HepG2 (cell line): ENCODE measurements around the gene SRSF2. TPM values are rescaled to one million over a fixed set of nuclear protein-coding genes. Genes with fewer than 3 reads are reported as not detected.
A peak's percentile ranks its signal among the peaks of the same experiment; 100 is the strongest.

Source experiments
- ETV6 ChIP-seq: sonication (generic); formaldehyde crosslinking; conservative IDR thresholded peaks from 2 replicates; pipeline ENCODE4 v1.4.0; 2020; ENCODE audit warnings: missing genetic modification reagents
- FOXO1 ChIP-seq: sonication (generic); formaldehyde crosslinking; IDR thresholded peaks from 2 replicates; pipeline ENCODE4 v1.4.0; 2020; ENCODE audit warnings: missing genetic modification reagents
- HDAC6 ChIP-seq: fragments of 200-600 bp; sonication (generic); IDR thresholded peaks from 2 replicates; pipeline ENCODE4 v1.7.0; 2017; ENCODE audit warnings: mild to moderate bottlenecking, antibody characterized with exemption, low read length, low read depth
- JUN ChIP-seq: sonication (generic); formaldehyde crosslinking; IDR thresholded peaks from 2 replicates; pipeline ENCODE4 v1.4.0; 2020; ENCODE audit warnings: mild to moderate bottlenecking, missing genetic modification reagents
- JUND ChIP-seq: sonication (generic); formaldehyde crosslinking; IDR thresholded peaks from 2 replicates; pipeline ENCODE4 v1.8.0; 2022; ENCODE audit warnings: mild to moderate bottlenecking, missing genetic modification reagents
- NR3C1 ChIP-seq: sonication (generic); formaldehyde crosslinking; IDR thresholded peaks from 2 replicates; pipeline ENCODE4 v1.4.0; 2020; ENCODE audit warnings: missing genetic modification reagents
- RFXANK ChIP-seq: IDR thresholded peaks from 2 replicates; pipeline ENCODE4 v1.6.1; 2016
- TAF15 ChIP-seq: fragments of 200-400 bp; formaldehyde crosslinking; IDR thresholded peaks from one replicate; pipeline ENCODE4 v1.6.1; 2018; ENCODE audit warnings: mild to moderate bottlenecking, low read depth, low read length; ENCODE audit not compliant: poor library complexity, severe bottlenecking
- TEAD2 ChIP-seq: sonication (generic); formaldehyde crosslinking; IDR thresholded peaks from 2 replicates; pipeline ENCODE4 v1.9.0; 2021; ENCODE audit warnings: missing genetic modification reagents
- ZIK1 ChIP-seq: sonication (generic); formaldehyde crosslinking; IDR thresholded peaks from 2 replicates; pipeline ENCODE4 v1.5.0; 2020; ENCODE audit warnings: mild to moderate bottlenecking, low read depth, missing genetic modification reagents, borderline replicate concordance
- ZNF674 ChIP-seq: sonication (generic); formaldehyde crosslinking; IDR thresholded peaks from 2 replicates; pipeline ENCODE4 v1.5.0; 2020; ENCODE audit warnings: low read depth, mild to moderate bottlenecking, missing genetic modification reagents
- polyA plus RNA-seq, 8 experiments: library from polyadenylated mRNA; depleted of rRNA in 3 of 8; stranded (reverse) in 7 of 8; unstranded in 1 of 8; fragments of >200 nt; fragmentation: Illumina TruSeq in 4 of 8; extraction: Trizol in 4 of 8; gene quantifications; 2 replicates each; pipeline versions ENCODE4 v1.2.1 to v1.2.3, GENCODE V29; 2011 to 2016; ENCODE audit warnings: low read depth in 4 of 8, missing spikeins in 1 of 8, mixed read lengths in 1 of 8; ENCODE audit not compliant: insufficient read depth in 1 of 8
- total RNA-seq, 5 experiments: library from RNA; depleted of rRNA; stranded (reverse); fragments of >200 nt; fragmentation: Illumina TruSeq; extraction: Trizol; gene quantifications; 2 replicates each; pipeline ENCODE4 v1.2.3, GENCODE V29; 2016; ENCODE audit warnings: low read depth in 1 of 5
- TF ChIP-seq, protein P1 (sequence below): sonication (generic); formaldehyde crosslinking; IDR thresholded peaks from 2 replicates; pipeline ENCODE4 v1.9.0; 2021; ENCODE audit warnings: mild to moderate bottlenecking, missing genetic modification reagents
- TF ChIP-seq, protein P2 (sequence below): sonication (generic); formaldehyde crosslinking; IDR thresholded peaks from 2 replicates; pipeline ENCODE4 v1.4.0; 2020; ENCODE audit warnings: missing genetic modification reagents
- TF ChIP-seq, protein P3 (sequence below): sonication (generic); formaldehyde crosslinking; IDR thresholded peaks from 2 replicates; pipeline ENCODE4 v1.5.1; 2020; ENCODE audit warnings: missing genetic modification reagents, mild to moderate bottlenecking, borderline replicate concordance
- TF ChIP-seq, protein P4 (sequence below): sonication (generic); formaldehyde crosslinking; IDR thresholded peaks from 2 replicates; pipeline ENCODE4 v1.9.0; 2021; ENCODE audit warnings: missing genetic modification reagents, borderline replicate concordance
- TF ChIP-seq, protein P5 (sequence below): IDR thresholded peaks from 2 replicates; pipeline ENCODE4 v1.6.1; 2016

The SRSF2 gene
- total and polyA plus RNA-seq, 2 of the 13 experiments (the other 11 are each of a cell fraction or from before 2014, with no cell fraction given) = 306 to 319 TPM

DNA sequence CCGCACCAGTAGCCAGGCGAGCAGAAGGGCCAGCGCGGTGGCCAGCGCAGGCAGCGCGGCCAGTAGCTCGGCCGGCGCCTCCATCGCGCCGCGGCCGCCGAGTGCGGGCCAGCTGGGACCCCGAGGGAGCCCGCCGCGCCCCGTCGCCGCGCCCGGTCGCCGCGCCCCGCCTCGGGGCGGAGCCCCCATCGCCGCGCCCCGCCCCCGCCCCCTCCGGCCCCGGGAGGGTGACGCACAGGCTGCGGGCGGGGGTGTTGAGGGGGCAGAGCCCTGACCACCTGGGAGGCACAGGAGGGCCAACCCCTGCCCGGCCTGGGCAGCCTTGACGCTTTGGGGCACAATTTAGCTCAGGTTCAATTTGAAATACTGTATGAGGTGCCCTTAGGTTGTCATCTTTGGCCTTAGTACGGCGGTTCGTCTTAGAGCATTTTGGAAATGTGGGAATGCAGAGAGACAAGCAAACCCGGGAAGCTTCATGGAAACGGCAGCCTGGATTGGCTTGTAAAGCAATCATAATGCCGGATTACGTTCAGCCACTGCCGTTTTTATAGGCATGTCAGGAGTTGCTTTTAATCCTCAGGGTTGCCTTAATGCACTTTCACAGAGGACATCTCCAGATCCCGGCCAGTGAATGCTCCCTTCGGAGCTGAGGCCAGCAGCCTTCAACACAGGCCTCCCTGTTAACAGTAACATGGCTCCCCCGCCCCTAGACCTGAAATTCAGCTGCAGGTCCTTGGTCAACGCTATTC lies 26.1 kb downstream of the SRSF2 start, which contains the start of gene MXRA7 (continued):
- TF ChIP-seq, protein P1, sequence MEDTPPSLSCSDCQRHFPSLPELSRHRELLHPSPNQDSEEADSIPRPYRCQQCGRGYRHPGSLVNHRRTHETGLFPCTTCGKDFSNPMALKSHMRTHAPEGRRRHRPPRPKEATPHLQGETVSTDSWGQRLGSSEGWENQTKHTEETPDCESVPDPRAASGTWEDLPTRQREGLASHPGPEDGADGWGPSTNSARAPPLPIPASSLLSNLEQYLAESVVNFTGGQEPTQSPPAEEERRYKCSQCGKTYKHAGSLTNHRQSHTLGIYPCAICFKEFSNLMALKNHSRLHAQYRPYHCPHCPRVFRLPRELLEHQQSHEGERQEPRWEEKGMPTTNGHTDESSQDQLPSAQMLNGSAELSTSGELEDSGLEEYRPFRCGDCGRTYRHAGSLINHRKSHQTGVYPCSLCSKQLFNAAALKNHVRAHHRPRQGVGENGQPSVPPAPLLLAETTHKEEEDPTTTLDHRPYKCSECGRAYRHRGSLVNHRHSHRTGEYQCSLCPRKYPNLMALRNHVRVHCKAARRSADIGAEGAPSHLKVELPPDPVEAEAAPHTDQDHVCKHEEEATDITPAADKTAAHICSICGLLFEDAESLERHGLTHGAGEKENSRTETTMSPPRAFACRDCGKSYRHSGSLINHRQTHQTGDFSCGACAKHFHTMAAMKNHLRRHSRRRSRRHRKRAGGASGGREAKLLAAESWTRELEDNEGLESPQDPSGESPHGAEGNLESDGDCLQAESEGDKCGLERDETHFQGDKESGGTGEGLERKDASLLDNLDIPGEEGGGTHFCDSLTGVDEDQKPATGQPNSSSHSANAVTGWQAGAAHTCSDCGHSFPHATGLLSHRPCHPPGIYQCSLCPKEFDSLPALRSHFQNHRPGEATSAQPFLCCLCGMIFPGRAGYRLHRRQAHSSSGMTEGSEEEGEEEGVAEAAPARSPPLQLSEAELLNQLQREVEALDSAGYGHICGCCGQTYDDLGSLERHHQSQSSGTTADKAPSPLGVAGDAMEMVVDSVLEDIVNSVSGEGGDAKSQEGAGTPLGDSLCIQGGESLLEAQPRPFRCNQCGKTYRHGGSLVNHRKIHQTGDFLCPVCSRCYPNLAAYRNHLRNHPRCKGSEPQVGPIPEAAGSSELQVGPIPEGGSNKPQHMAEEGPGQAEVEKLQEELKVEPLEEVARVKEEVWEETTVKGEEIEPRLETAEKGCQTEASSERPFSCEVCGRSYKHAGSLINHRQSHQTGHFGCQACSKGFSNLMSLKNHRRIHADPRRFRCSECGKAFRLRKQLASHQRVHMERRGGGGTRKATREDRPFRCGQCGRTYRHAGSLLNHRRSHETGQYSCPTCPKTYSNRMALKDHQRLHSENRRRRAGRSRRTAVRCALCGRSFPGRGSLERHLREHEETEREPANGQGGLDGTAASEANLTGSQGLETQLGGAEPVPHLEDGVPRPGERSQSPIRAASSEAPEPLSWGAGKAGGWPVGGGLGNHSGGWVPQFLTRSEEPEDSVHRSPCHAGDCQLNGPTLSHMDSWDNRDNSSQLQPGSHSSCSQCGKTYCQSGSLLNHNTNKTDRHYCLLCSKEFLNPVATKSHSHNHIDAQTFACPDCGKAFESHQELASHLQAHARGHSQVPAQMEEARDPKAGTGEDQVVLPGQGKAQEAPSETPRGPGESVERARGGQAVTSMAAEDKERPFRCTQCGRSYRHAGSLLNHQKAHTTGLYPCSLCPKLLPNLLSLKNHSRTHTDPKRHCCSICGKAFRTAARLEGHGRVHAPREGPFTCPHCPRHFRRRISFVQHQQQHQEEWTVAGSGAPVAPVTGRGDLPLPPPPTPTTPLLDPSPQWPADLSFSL (CRISPR knock-in tag) = no peak
- TF ChIP-seq FOXO1 (CRISPR knock-in tag) = no peak
- TF ChIP-seq NR3C1 = no peak
- TF ChIP-seq RFXANK (CRISPR knock-in tag) = no peak
- no peak for TF ChIP-seq HDAC6
- TF ChIP-seq, protein P2, sequence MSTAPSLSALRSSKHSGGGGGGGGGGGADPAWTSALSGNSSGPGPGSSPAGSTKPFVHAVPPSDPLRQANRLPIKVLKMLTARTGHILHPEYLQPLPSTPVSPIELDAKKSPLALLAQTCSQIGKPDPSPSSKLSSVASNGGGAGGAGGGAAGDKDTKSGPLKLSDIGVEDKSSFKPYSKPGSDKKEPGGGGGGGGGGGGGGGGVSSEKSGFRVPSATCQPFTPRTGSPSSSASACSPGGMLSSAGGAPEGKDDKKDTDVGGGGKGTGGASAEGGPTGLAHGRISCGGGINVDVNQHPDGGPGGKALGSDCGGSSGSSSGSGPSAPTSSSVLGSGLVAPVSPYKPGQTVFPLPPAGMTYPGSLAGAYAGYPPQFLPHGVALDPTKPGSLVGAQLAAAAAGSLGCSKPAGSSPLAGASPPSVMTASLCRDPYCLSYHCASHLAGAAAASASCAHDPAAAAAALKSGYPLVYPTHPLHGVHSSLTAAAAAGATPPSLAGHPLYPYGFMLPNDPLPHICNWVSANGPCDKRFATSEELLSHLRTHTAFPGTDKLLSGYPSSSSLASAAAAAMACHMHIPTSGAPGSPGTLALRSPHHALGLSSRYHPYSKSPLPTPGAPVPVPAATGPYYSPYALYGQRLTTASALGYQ (CRISPR knock-in tag) = no peak
- TF ChIP-seq ZNF674 = peak; percentile 31; the same call in 1 of the 2 replicates
- no peak for TF ChIP-seq TEAD2 (CRISPR knock-in tag)
- TF ChIP-seq ETV6 (CRISPR knock-in tag) = no peak
- 0 out of 2 replicates have a peak, but pooled peaks have one; percentile 24 for TF ChIP-seq ZIK1 (CRISPR knock-in tag)
- TF ChIP-seq, protein P3, sequence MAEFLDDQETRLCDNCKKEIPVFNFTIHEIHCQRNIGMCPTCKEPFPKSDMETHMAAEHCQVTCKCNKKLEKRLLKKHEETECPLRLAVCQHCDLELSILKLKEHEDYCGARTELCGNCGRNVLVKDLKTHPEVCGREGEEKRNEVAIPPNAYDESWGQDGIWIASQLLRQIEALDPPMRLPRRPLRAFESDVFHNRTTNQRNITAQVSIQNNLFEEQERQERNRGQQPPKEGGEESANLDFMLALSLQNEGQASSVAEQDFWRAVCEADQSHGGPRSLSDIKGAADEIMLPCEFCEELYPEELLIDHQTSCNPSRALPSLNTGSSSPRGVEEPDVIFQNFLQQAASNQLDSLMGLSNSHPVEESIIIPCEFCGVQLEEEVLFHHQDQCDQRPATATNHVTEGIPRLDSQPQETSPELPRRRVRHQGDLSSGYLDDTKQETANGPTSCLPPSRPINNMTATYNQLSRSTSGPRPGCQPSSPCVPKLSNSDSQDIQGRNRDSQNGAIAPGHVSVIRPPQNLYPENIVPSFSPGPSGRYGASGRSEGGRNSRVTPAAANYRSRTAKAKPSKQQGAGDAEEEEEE = no peak
- TF ChIP-seq TAF15 = no peak
- TF ChIP-seq, protein P4, sequence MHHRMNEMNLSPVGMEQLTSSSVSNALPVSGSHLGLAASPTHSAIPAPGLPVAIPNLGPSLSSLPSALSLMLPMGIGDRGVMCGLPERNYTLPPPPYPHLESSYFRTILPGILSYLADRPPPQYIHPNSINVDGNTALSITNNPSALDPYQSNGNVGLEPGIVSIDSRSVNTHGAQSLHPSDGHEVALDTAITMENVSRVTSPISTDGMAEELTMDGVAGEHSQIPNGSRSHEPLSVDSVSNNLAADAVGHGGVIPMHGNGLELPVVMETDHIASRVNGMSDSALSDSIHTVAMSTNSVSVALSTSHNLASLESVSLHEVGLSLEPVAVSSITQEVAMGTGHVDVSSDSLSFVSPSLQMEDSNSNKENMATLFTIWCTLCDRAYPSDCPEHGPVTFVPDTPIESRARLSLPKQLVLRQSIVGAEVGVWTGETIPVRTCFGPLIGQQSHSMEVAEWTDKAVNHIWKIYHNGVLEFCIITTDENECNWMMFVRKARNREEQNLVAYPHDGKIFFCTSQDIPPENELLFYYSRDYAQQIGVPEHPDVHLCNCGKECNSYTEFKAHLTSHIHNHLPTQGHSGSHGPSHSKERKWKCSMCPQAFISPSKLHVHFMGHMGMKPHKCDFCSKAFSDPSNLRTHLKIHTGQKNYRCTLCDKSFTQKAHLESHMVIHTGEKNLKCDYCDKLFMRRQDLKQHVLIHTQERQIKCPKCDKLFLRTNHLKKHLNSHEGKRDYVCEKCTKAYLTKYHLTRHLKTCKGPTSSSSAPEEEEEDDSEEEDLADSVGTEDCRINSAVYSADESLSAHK (CRISPR knock-in tag) = no peak
- no peak for TF ChIP-seq JUN
- TF ChIP-seq JUND (CRISPR knock-in tag) = no peak
- TF ChIP-seq, protein P5, sequence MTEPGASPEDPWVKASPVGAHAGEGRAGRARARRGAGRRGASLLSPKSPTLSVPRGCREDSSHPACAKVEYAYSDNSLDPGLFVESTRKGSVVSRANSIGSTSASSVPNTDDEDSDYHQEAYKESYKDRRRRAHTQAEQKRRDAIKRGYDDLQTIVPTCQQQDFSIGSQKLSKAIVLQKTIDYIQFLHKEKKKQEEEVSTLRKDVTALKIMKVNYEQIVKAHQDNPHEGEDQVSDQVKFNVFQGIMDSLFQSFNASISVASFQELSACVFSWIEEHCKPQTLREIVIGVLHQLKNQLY (CRISPR knock-in tag) = no peak
